GM12878 (cell line): ENCODE data around the gene TEC. TPM values are rescaled to one million over a fixed set of nuclear protein-coding genes. Genes with fewer than 3 reads are reported as not detected.

Source experiments
- ATAC-seq: fragments of 200-7000 bp; cut with Tn5 transposase; 3 replicates; pipeline ENCODE4 v1.9.1; 2020; ENCODE audit warnings: mild to moderate bottlenecking, moderate library complexity
- BruUV-seq: library from RNA; stranded (reverse); fragments of 400-500 nt; replicated peaks from 2 replicates; lab custom pipeline; 2021; lab: Mats Ljungman, UMichigan
- CTCF ChIA-PET: fragments of 300-600 bp; sonication (Branson Sonifier 250); formaldehyde crosslinking; extraction: SDS; loops from one replicate; lab custom pipeline; 2021; ENCODE audit warnings: inconsistent platforms; lab: Yijun Ruan, JAX
- POLR2A ChIA-PET: fragments of 350-600 bp; formaldehyde crosslinking; extraction: SDS; loops from one replicate; lab custom pipeline; 2021; ENCODE audit warnings: inconsistent platforms; lab: Charles Lee
- RAD21 ChIA-PET: fragments of 300-600 bp; sonication (Branson Sonifier 250); formaldehyde crosslinking; loops from one replicate; lab custom pipeline; 2023; ENCODE audit warnings: antibody characterized with exemption; ENCODE audit not compliant: unreplicated experiment; lab: Charles Lee
- SMC1A ChIA-PET: fragments of 300-600 bp; sonication (Branson Sonifier 250); formaldehyde crosslinking; loops from one replicate; lab custom pipeline; 2023; ENCODE audit not compliant: unreplicated experiment, uncharacterized antibody; lab: Charles Lee
- DNase-seq: peaks from one replicate; pipeline ENCODE4 v3.0.0-alpha.2; 2011; ENCODE audit warnings: low read depth, low spot score
- FAIRE-seq: peaks from 3 replicates; lab custom pipeline; 2011; peaks lifted over from hg19 to GRCh38; lab: Jason Lieb, UNC
- H2AFZ ChIP-seq: 2 replicates; pipeline ENCODE4 v1.6.0; 2011; ENCODE audit warnings: low read depth, low read length, control low read depth; ENCODE audit not compliant: control insufficient read depth
- H3K27ac ChIP-seq: 2 replicates; pipeline ENCODE4 v1.5.1; 2011; ENCODE audit warnings: control low read depth; ENCODE audit not compliant: control insufficient read depth, insufficient read depth
- H3K27me3 ChIP-seq, 2 experiments: replicated peaks in 1 of 2; 2 replicates each; pipeline versions ENCODE4 v1.6.0 to v1.6.1; 2011; ENCODE audit warnings: low read length in 1 of 2; ENCODE audit not compliant: control insufficient read depth in 2 of 2, insufficient read depth in 2 of 2
- H3K36me3 ChIP-seq, 2 experiments: 2 replicates each; pipeline ENCODE4 v1.5.1; 2011; ENCODE audit warnings: low read length in 1 of 2; ENCODE audit not compliant: control insufficient read depth in 2 of 2, insufficient read depth in 2 of 2
- H3K4me1 ChIP-seq: 2 replicates; pipeline ENCODE4 v1.6.1; 2011; ENCODE audit warnings: mild to moderate bottlenecking, low read length, moderate library complexity, mixed read lengths; ENCODE audit not compliant: control insufficient read depth, insufficient read depth
- H3K4me2 ChIP-seq: 2 replicates; pipeline ENCODE4 v1.6.0; 2011; ENCODE audit warnings: control low read depth; ENCODE audit not compliant: control insufficient read depth, insufficient read depth
- H3K4me3 ChIP-seq: fragments of 200-600 bp; sonication (generic); 2 replicates; pipeline ENCODE4 v1.5.1; 2016
- H3K79me2 ChIP-seq: 2 replicates; pipeline ENCODE4 v1.6.0; 2011; ENCODE audit warnings: low read length; ENCODE audit not compliant: control insufficient read depth, insufficient read depth
- H3K9ac ChIP-seq: 2 replicates; pipeline ENCODE4 v1.8.0; 2011; ENCODE audit warnings: low read length, control low read depth, mixed read lengths; ENCODE audit not compliant: control insufficient read depth, insufficient read depth
- H3K9me3 ChIP-seq: replicated peaks from 3 replicates; pipeline ENCODE4 v1.5.1; 2011; ENCODE audit warnings: mild to moderate bottlenecking, low read length; ENCODE audit not compliant: control insufficient read depth, insufficient read depth
- H4K20me1 ChIP-seq: 2 replicates; pipeline ENCODE4 v1.6.0; 2011; ENCODE audit not compliant: control insufficient read depth, insufficient read depth
- BACH1 ChIP-seq: fragments of 450-650 bp; IDR thresholded peaks from 2 replicates; pipeline ENCODE4 v1.6.1; 2017; ENCODE audit warnings: mild to moderate bottlenecking, borderline replicate concordance
- CEBPZ ChIP-seq: fragments of 150-350 bp; IDR thresholded peaks from 2 replicates; pipeline ENCODE4 v1.6.1; 2016; ENCODE audit warnings: low read depth, low read length
- CREB1 ChIP-seq: IDR thresholded peaks from 2 replicates; pipeline ENCODE4 v1.6.1; 2012; ENCODE audit warnings: low read depth, mild to moderate bottlenecking, inconsistent platforms
- ESRRA ChIP-seq: IDR thresholded peaks from 2 replicates; pipeline ENCODE4 v1.6.1; 2012; ENCODE audit warnings: mild to moderate bottlenecking, low read length, improper control_type of control experiment
- IRF5 ChIP-seq: fragments of 450-650 bp; IDR thresholded peaks from 2 replicates; pipeline ENCODE4 v1.6.1; 2017; ENCODE audit warnings: borderline replicate concordance
- KLF5 ChIP-seq: fragments of 450-650 bp; IDR thresholded peaks from 2 replicates; pipeline ENCODE4 v1.6.1; 2014; ENCODE audit warnings: mild to moderate bottlenecking; ENCODE audit not compliant: partially characterized antibody
- MTA2 ChIP-seq: fragments of 450-650 bp; IDR thresholded peaks from 2 replicates; pipeline ENCODE4 v1.6.1; 2016; ENCODE audit warnings: low read depth, mild to moderate bottlenecking, moderate library complexity
- RAD21 ChIP-seq: IDR thresholded peaks from 2 replicates; pipeline ENCODE4 v1.6.1; 2011; ENCODE audit warnings: mild to moderate bottlenecking, low read depth, low read length, moderate library complexity; ENCODE audit not compliant: insufficient read depth
- REST ChIP-seq: IDR thresholded peaks from 2 replicates; pipeline ENCODE4 v1.6.1; 2012; ENCODE audit warnings: mild to moderate bottlenecking, low read depth, low read length
- STAT3 ChIP-seq: IDR thresholded peaks from 2 replicates; pipeline ENCODE4 v1.6.1; 2011; ENCODE audit warnings: low read depth, low read length, improper control_type of control experiment
- ZBTB40 ChIP-seq: fragments of 450-650 bp; IDR thresholded peaks from 2 replicates; pipeline ENCODE4 v1.6.1; 2016; ENCODE audit warnings: mild to moderate bottlenecking, moderate library complexity, borderline replicate concordance
- WGBS: methylation state at CpG from one replicate; pipeline ENCODE4 v1.1.6; 2016; ENCODE audit warnings: low lambda C conversion rate; ENCODE audit not compliant: insufficient replicate concordance, insufficient coverage; ENCODE audit errors: missing lambda C conversion rate; 5-methylcytosine and 5-hydroxymethylcytosine counted together
- in situ Hi-C: fragments of 300-500 bp; cut with MboI; formaldehyde crosslinking; loops from 9 replicates; pipeline ENCODE4 v1.14.3; 2018; ENCODE audit warnings: mixed read lengths
- intact Hi-C: fragments of 100-400 bp; cut with micrococcal nuclease; formaldehyde crosslinking; loops from one replicate; pipeline ENCODE4 v1.14.2; 2022; ENCODE audit not compliant: unreplicated experiment
- polyA plus RNA-seq, 11 experiments: library from polyadenylated mRNA; depleted of rRNA in 4 of 11; unstranded in 6 of 11; stranded (reverse) in 5 of 11; fragments of >200 nt; fragmentation: Nextera tagmentation in 4 of 11; fragmentation: Illumina TruSeq in 1 of 11; extraction: Ambion mirVana in 4 of 11; extraction: Trizol in 1 of 11; gene quantifications; 1 replicate in 1 of 11; 2 replicates in 10 of 11; pipeline versions ENCODE4 v1.2.1 to v1.2.3, GENCODE V29; 2011 to 2016; ENCODE audit warnings: inconsistent platforms in 2 of 11, missing spikeins in 2 of 11, low read depth in 1 of 11
- total RNA-seq, 4 experiments: library from RNA; depleted of rRNA in 3 of 4; stranded (reverse); fragments of >200 nt in 3 of 4; fragmentation: Illumina TruSeq in 1 of 4; extraction: Trizol in 1 of 4; gene quantifications; 2 replicates each; pipeline versions ENCODE4 v1.2.1 to v1.2.3, GENCODE V29; 2013 to 2021

TEC gene
- total and polyA plus RNA-seq, 10 of the 15 experiments (the other 5 are each of a cell fraction or from before 2014, with no cell fraction given) = 7.4 to 27.2 (median 17.1) TPM

GRCh38 chr4:48114412-48114811 lies 155.2 kb downstream of the TEC start:
- Histone ChIP-seq H3K27me3 (no peaks in the 10 kb centered on the region), H3K9ac (no peak overlapping the region), H3K36me3 (no peaks in the 10 kb centered on the region), H3K9me3 (no peaks in the 10 kb centered on the region), H3K4me3 (no peak overlapping the region), H4K20me1 (no peaks in the 10 kb centered on the region), H3K79me2 (no peaks in the 10 kb centered on the region), H3K4me1 (no peaks in the 10 kb centered on the region), H3K4me2 (no peak overlapping the region), H3K27ac (no peak overlapping the region), H2AFZ (no peak overlapping the region)
- intact Hi-C loops (no loop called here), in situ Hi-C loops (no loop called here)
- POLR2A ChIA-PET = no interaction called here
- ATAC-seq (no peak), DNase-seq (no peak), FAIRE-seq (no peak)
- CTCF ChIA-PET = interaction anchor here (1.4 kb wide), 1 partner anchor 13 kb away, joined by 5 read pairs; no protein-coding TSS in a partner anchor
- RAD21 ChIA-PET = no interaction called here
- no TSS peak for BruUV-seq
- WGBS = 92% methylated on average over 6 of the region's 6 CpGs
- SMC1A ChIA-PET = interaction anchor here (0.9 to 1.3 kb wide), 4 partner anchors 13 to 24 kb away, joined by 3 to 5 read pairs (median 3); no protein-coding TSS in a partner anchor
- TF ChIP-seq RAD21 (no peak), MTA2 (no peak), STAT3 (no peak), CREB1 (no peak), REST (no peak), CEBPZ (no peak), IRF5 (no peak), KLF5 (no peak), BACH1 (no peak), ESRRA (no peak), ZBTB40 (no peak)
